ENCODE measurements around the gene MLST8. TPM values are rescaled to one million over a fixed set of nuclear protein-coding genes. Genes with fewer than 3 reads are reported as not detected.

Gene MLST8
- total RNA-seq, 1 experiment from 2014 or later, result 58.7 TPM

GRCh38 chr16:2244926-2245795, 39.9 kb downstream of the MLST8 start:
- no peak overlapping the region for H3K4me2 ChIP-seq (ENCODE audit: low read length)
- no peaks in the 10 kb centered on the region for H3K27me3 ChIP-seq (ENCODE audit: insufficient read depth, low read length)
- H3K27ac ChIP-seq (ENCODE audit: low read depth, low read length), result peak overlapping the region; percentile 25; the same call in 1 of the 2 replicates
- ATAC-seq (no peak), DNase-seq (ENCODE audit: low read depth, low spot score) (no peak)
- no TSS peak for BruUV-seq (replicated peaks)
- TF ChIP-seq EZH2phosphoT487 (IDR thresholded peaks at IDR 0.05; ENCODE audit: borderline replicate concordance), result no peak
- TF ChIP-seq ZFX (IDR thresholded peaks at IDR 0.05), result no peak
- TF ChIP-seq EZH2 (IDR thresholded peaks at IDR 0.05), result no peak
- 0 out of 2 replicates have a peak, but pooled peaks have one; percentile 1 for TF ChIP-seq POLR2AphosphoS5 (IDR thresholded peaks at IDR 0.05; ENCODE audit: low read depth, low read length)
- no peak for TF ChIP-seq FOSL1 (IDR thresholded peaks at IDR 0.05; ENCODE audit: low read depth)
- TF ChIP-seq ELF1 (IDR thresholded peaks at IDR 0.05; ENCODE audit: borderline replicate concordance, low read depth), result no peak
- RAD21 ChIA-PET (ENCODE audit: low non-redundant PET in 1 of 2, low total read pairs in 2 of 2, uncharacterized antibody in 2 of 2, unreplicated experiment in 2 of 2), result no interaction called here
- CTCF ChIA-PET, result no interaction called here
- no peaks in the 10 kb centered on the region for H4K20me1 ChIP-seq (ENCODE audit: insufficient read depth)
- H3K79me2 ChIP-seq (ENCODE audit: insufficient read depth, low read length), result peaks cover 70% of the 10 kb centered on the region
- no peak overlapping the region for H3K4me3 ChIP-seq (replicated peaks in 1 of 2; ENCODE audit: low read depth in 1 of 2, low read length in 2 of 2)
- H2AFZ ChIP-seq (ENCODE audit: low read depth, low read length, poor library complexity, severe bottlenecking), result no peak overlapping the region
- peaks cover 21 to 48% of the 10 kb centered on the region in 2 experiments; a peak in 3 of 4 replicates for H3K36me3 ChIP-seq (ENCODE audit: control insufficient read depth in 1 of 2, insufficient read depth in 2 of 2, low read length in 2 of 2)
- intact Hi-C loops (cut with micrococcal nuclease), result no loop called here
- POLR2A ChIA-PET, result no interaction called here
- H3K4me1 ChIP-seq (ENCODE audit: control insufficient read depth in 1 of 2, insufficient read depth in 2 of 2, low read length in 2 of 2), result peaks cover 5 to 15% of the 10 kb centered on the region in 2 experiments
- H3K9ac ChIP-seq (ENCODE audit: low read length), result no peak overlapping the region
- no peaks in the 10 kb centered on the region for H3K9me2 ChIP-seq (ENCODE audit: insufficient read depth)
- H3K9me3 ChIP-seq (ENCODE audit: control insufficient read depth in 1 of 2, insufficient read depth in 1 of 2, low read depth in 1 of 2, low read length in 2 of 2), result no peaks in the 10 kb centered on the region

DNA sequence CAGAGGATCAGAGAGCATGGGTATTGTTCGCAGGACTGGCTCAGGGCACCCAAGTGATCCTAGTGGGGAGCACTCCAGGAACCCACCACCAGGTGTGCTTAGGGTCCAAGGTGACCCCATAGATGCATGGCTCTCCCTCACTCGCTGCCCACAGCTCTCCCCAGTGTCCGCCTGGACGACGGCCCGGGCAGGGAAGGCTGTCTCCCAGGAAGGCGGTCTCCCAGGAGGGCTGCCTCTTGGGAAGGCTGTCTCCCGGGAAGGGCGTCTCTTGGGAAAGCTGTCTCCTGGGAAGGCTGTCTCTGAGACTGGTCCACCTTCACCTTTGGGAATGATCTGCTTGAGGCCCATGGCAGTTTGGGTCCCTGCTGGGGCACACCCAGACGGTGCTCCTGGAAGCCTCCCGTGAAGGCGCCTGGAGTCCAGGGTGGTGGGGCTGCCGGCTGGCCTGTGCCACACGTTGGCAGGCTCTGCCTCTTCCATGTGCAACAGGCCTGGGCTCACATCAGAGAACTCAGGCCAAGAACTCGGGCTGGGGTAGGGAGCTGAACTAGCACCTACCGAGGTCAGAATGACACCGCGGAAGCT, 41.1 kb downstream of the MLST8 start:
- TF ChIP-seq EGR1 (IDR thresholded peaks at IDR 0.05; ENCODE audit: low read depth), result no peak
- 0 out of 2 replicates have a peak, but pooled peaks have one; percentile 9 for TF ChIP-seq POLR2AphosphoS5 (IDR thresholded peaks at IDR 0.05; ENCODE audit: low read depth, low read length)
- TF ChIP-seq ZFX (IDR thresholded peaks at IDR 0.05), result no peak
- TF ChIP-seq ELF1 (IDR thresholded peaks at IDR 0.05; ENCODE audit: borderline replicate concordance, low read depth), result no peak
- RAD21 ChIA-PET (ENCODE audit: low non-redundant PET in 1 of 2, low total read pairs in 2 of 2, uncharacterized antibody in 2 of 2, unreplicated experiment in 2 of 2), result no interaction called here
- H3K27ac ChIP-seq (ENCODE audit: low read depth, low read length), result peak overlapping the region; percentile 22; the same call in 1 of the 2 replicates
- no TSS peak for BruUV-seq (replicated peaks)
- peaks cover 5 to 18% of the 10 kb centered on the region in 2 experiments for H3K4me1 ChIP-seq (ENCODE audit: control insufficient read depth in 1 of 2, insufficient read depth in 2 of 2, low read length in 2 of 2)
- H3K9me3 ChIP-seq (ENCODE audit: control insufficient read depth in 1 of 2, insufficient read depth in 1 of 2, low read depth in 1 of 2, low read length in 2 of 2), result no peaks in the 10 kb centered on the region
- H3K4me3 ChIP-seq (replicated peaks in 1 of 2; ENCODE audit: low read depth in 1 of 2, low read length in 2 of 2), result no peak overlapping the region
- H3K4me2 ChIP-seq (ENCODE audit: low read length), result no peak overlapping the region
- intact Hi-C loops (cut with micrococcal nuclease), result no loop called here
- H3K9me2 ChIP-seq (ENCODE audit: insufficient read depth), result no peaks in the 10 kb centered on the region
- H3K9ac ChIP-seq (ENCODE audit: low read length), result no peak overlapping the region
- ATAC-seq (no peak), DNase-seq (ENCODE audit: low read depth, low spot score) (no peak)
- CTCF ChIA-PET, result no interaction called here
- POLR2A ChIA-PET, result no interaction called here
- H2AFZ ChIP-seq (ENCODE audit: low read depth, low read length, poor library complexity, severe bottlenecking), result no peak overlapping the region
- H3K27me3 ChIP-seq (ENCODE audit: insufficient read depth, low read length), result no peaks in the 10 kb centered on the region
- H3K36me3 ChIP-seq (ENCODE audit: control insufficient read depth in 1 of 2, insufficient read depth in 2 of 2, low read length in 2 of 2), result peaks cover 21 to 48% of the 10 kb centered on the region in 2 experiments; a peak in 3 of 4 replicates
- no peaks in the 10 kb centered on the region for H4K20me1 ChIP-seq (ENCODE audit: insufficient read depth)
- peaks cover 80% of the 10 kb centered on the region for H3K79me2 ChIP-seq (ENCODE audit: insufficient read depth, low read length)
